HUES64 (cell line): ENCODE measurements around the gene CCDC157.

Source experiments
- H3K27ac ChIP-seq: 2 replicates; pipeline ENCODE4 v1.7.0; 2013; ENCODE audit warnings: low read depth, low read length, inconsistent platforms
- H3K27me3 ChIP-seq: 2 replicates; pipeline ENCODE4 v1.6.1; 2013; ENCODE audit warnings: mild to moderate bottlenecking, low read length; ENCODE audit not compliant: insufficient read depth
- H3K36me3 ChIP-seq: 2 replicates; pipeline ENCODE4 v1.6.1; 2013; ENCODE audit warnings: mild to moderate bottlenecking, low read length; ENCODE audit not compliant: insufficient read depth
- H3K4me1 ChIP-seq: 2 replicates; pipeline ENCODE4 v1.6.1; 2013; ENCODE audit warnings: mild to moderate bottlenecking, low read length, moderate library complexity; ENCODE audit not compliant: insufficient read depth
- H3K4me3 ChIP-seq: 2 replicates; pipeline ENCODE4 v1.5.1; 2013; ENCODE audit warnings: mild to moderate bottlenecking, low read length, moderate library complexity
- H3K9ac ChIP-seq: 2 replicates; pipeline ENCODE4 v1.6.1; 2013; ENCODE audit warnings: mild to moderate bottlenecking, low read depth, low read length
- H3K9me3 ChIP-seq: 2 replicates; pipeline ENCODE4 v1.6.1; 2013; ENCODE audit warnings: low read depth, low read length; ENCODE audit not compliant: insufficient read depth
- WGBS: fragments of 150-250, 120-280 bp; methylation state at CpG from one replicate; pipeline ENCODE4 v1.1.7; 2013; ENCODE audit warnings: missing lambda C conversion rate; 5-methylcytosine and 5-hydroxymethylcytosine counted together

The CCDC157 gene

GRCh38 chr22:30338802-30339201 lies 18.0 kb upstream of the CCDC157 start:
- no peaks in the 10 kb centered on the region for H3K4me1 ChIP-seq
- peaks cover 99% of the 10 kb centered on the region for H3K36me3 ChIP-seq
- H3K9ac ChIP-seq: no peak overlapping the region
- H3K27ac ChIP-seq: no peak overlapping the region
- no peaks in the 10 kb centered on the region for H3K9me3 ChIP-seq
- no peaks in the 10 kb centered on the region for H3K27me3 ChIP-seq
- 96% methylated on average over 7 of the region's 7 CpGs for WGBS
- no peak overlapping the region for H3K4me3 ChIP-seq

- H3K4me1 ChIP-seq: no peaks in the 10 kb centered on the region
- H3K27me3 ChIP-seq: no peaks in the 10 kb centered on the region
- no peak overlapping the region for H3K9ac ChIP-seq
- no peaks in the 10 kb centered on the region for H3K9me3 ChIP-seq
- no peak overlapping the region for H3K27ac ChIP-seq
- 92% methylated on average over 16 of the region's 16 CpGs for WGBS
- H3K36me3 ChIP-seq: peaks cover 99% of the 10 kb centered on the region
- H3K4me3 ChIP-seq: no peak overlapping the region
Observed at GRCh38 chr22:30340911-30341685, 15.7 kb upstream of the CCDC157 start.

- H3K4me1 ChIP-seq: no peaks in the 10 kb centered on the region
- 94% methylated on average over 13 of the region's 13 CpGs for WGBS
- H3K27ac ChIP-seq: no peak overlapping the region
- no peak overlapping the region for H3K9ac ChIP-seq
- peaks cover 97% of the 10 kb centered on the region for H3K36me3 ChIP-seq
- H3K9me3 ChIP-seq: no peaks in the 10 kb centered on the region
- H3K4me3 ChIP-seq: no peak overlapping the region
- no peaks in the 10 kb centered on the region for H3K27me3 ChIP-seq
Observed at GRCh38 chr22:30344447-30345200, 12.2 kb upstream of the CCDC157 start.

- WGBS: 90% methylated on average over 5 of the region's 5 CpGs
- H3K27ac ChIP-seq: no peak overlapping the region
- H3K27me3 ChIP-seq: no peaks in the 10 kb centered on the region
- H3K4me3 ChIP-seq: no peak overlapping the region
- peaks cover 96% of the 10 kb centered on the region for H3K36me3 ChIP-seq
- H3K9ac ChIP-seq: no peak overlapping the region
- no peaks in the 10 kb centered on the region for H3K9me3 ChIP-seq
- no peaks in the 10 kb centered on the region for H3K4me1 ChIP-seq
Observed at GRCh38 chr22:30347255-30347892, 9.4 kb upstream of the CCDC157 start.

GRCh38 chr22:30348404-30348803 lies 8.4 kb upstream of the CCDC157 start:
- Histone ChIP-seq H3K27me3 (no peaks in the 10 kb centered on the region), H3K9ac (no peak overlapping the region), H3K4me1 (no peaks in the 10 kb centered on the region), H3K9me3 (no peaks in the 10 kb centered on the region), H3K4me3 (no peak overlapping the region), H3K36me3 (peaks cover 94% of the 10 kb centered on the region), H3K27ac (no peak overlapping the region)
- 94% methylated on average over 4 of the region's 4 CpGs for WGBS

- H3K4me1 ChIP-seq: no peaks in the 10 kb centered on the region
- no peak overlapping the region for H3K9ac ChIP-seq
- H3K27ac ChIP-seq: no peak overlapping the region
- WGBS: 95% methylated on average over 4 of the region's 4 CpGs
- no peaks in the 10 kb centered on the region for H3K9me3 ChIP-seq
- H3K36me3 ChIP-seq: peaks cover 92% of the 10 kb centered on the region
- no peak overlapping the region for H3K4me3 ChIP-seq
- no peaks in the 10 kb centered on the region for H3K27me3 ChIP-seq
Observed at GRCh38 chr22:30348809-30349208, 8.0 kb upstream of the CCDC157 start.

GRCh38 chr22:30351226-30351625 lies 5.6 kb upstream of the CCDC157 start:
- 97% methylated on average over 3 of the region's 3 CpGs for WGBS

GRCh38 chr22:30354644-30355043 lies 2.2 kb upstream of the CCDC157 start:
- Histone ChIP-seq H3K27me3 (no peaks in the 10 kb centered on the region), H3K4me1 (peaks cover 12% of the 10 kb centered on the region), H3K4me3 (no peak overlapping the region), H3K36me3 (peaks cover 48% of the 10 kb centered on the region), H3K27ac (no peak overlapping the region), H3K9ac (no peak overlapping the region), H3K9me3 (no peaks in the 10 kb centered on the region)
- 94% methylated on average over 5 of the region's 5 CpGs for WGBS

More at GRCh38 chr22:30351226-30351625, 5.6 kb upstream of the CCDC157 start:
- H3K9me3 ChIP-seq: no peaks in the 10 kb centered on the region
- no peak overlapping the region for H3K4me3 ChIP-seq
- H3K4me1 ChIP-seq: peaks cover 4% of the 10 kb centered on the region; the same call in 1 of the 2 replicates
- H3K9ac ChIP-seq: no peak overlapping the region
- H3K27ac ChIP-seq: no peak overlapping the region
- no peaks in the 10 kb centered on the region for H3K27me3 ChIP-seq
- H3K36me3 ChIP-seq: peaks cover 71% of the 10 kb centered on the region

GRCh38 chr22:30357236-30357570 lies 396 bp downstream of the CCDC157 start:
- Histone ChIP-seq H3K27ac (peak overlapping the region; percentile 99), H3K4me3 (peak overlapping the region; percentile 99), H3K9ac (peak overlapping the region; percentile 98), H3K4me1 (peaks cover 13% of the 10 kb centered on the region), H3K27me3 (no peaks in the 10 kb centered on the region), H3K36me3 (peaks cover 23% of the 10 kb centered on the region), H3K9me3 (no peaks in the 10 kb centered on the region)
- WGBS: under 1% methylated on average over 9 of the region's 9 CpGs

- peak overlapping the region; percentile 98 for H3K9ac ChIP-seq
- no peaks in the 10 kb centered on the region for H3K27me3 ChIP-seq
- H3K4me3 ChIP-seq: peak overlapping the region; percentile 99
- no peaks in the 10 kb centered on the region for H3K9me3 ChIP-seq
- H3K36me3 ChIP-seq: peaks cover 18% of the 10 kb centered on the region
- no peak overlapping the region for H3K27ac ChIP-seq
- WGBS: 60% methylated on average over 19 of the region's 22 CpGs
- peaks cover 16% of the 10 kb centered on the region for H3K4me1 ChIP-seq
Observed at GRCh38 chr22:30357650-30358215, 926 bp downstream of the CCDC157 start.

- H3K27ac ChIP-seq: no peak overlapping the region
- H3K4me3 ChIP-seq: no peak overlapping the region
- H3K4me1 ChIP-seq: peaks cover 23% of the 10 kb centered on the region
- 91% methylated on average over 6 of the region's 6 CpGs for WGBS
- no peaks in the 10 kb centered on the region for H3K27me3 ChIP-seq
- peaks cover 14% of the 10 kb centered on the region for H3K36me3 ChIP-seq
- no peak overlapping the region for H3K9ac ChIP-seq
- H3K9me3 ChIP-seq: no peaks in the 10 kb centered on the region
Observed at GRCh38 chr22:30358541-30358940, 1.7 kb downstream of the CCDC157 start.
